Measurements from ENCODE around the gene FCRL6. TPM values are rescaled to one million over a fixed set of nuclear protein-coding genes. Genes with fewer than 3 reads are reported as not detected.
A peak's percentile ranks its signal among the peaks of the same experiment; 100 is the strongest.

FCRL6 gene
- total RNA-seq, 1 experiment from 2014 or later, result not detected

GRCh38 chr1:159835356-159835755, 33.2 kb downstream of the FCRL6 start:
- DNase-seq (ENCODE audit: low read depth), result no peak

GRCh38 chr1:159835862-159836525, 33.8 kb downstream of the FCRL6 start:
- DNase-seq (ENCODE audit: low read depth), result no peak

- DNase-seq (ENCODE audit: low read depth), result no peak
These were observed 36.6 kb downstream of the FCRL6 start for GRCh38 chr1:159838715-159839114.

DNA sequence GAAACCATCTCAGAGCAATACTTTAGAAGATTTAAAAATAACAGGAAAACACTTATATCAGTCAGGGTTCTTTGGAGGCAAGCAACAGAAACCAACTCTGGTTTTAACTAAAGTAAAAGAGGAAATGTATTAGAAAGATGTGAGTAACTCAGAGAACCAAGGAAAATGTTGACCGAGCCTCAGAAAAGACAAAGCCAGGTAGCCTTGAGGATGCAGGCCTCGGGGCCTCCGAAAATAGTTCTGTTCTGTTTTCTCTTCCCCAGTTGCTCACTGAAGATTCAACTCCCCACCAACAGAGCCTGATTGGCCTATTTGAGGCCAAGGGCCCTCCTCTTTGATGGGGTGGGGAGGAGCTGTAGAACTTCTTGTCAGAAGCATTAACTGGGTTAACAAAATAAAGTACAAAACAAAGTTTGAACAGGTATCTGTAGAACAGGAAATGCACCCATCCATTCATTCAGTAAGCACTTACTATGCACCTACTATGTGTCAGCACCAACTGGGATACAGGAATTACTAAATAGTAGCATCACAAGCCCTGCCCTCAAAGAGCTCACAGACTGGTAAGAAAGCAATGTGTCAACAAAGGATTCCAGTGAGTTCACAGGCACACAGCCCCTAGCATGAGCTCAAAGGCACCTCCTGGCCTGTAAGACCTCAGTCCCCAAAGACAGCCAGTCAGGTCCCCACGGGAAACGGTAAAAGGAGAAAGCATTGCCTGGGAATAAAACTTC, 37.1 kb downstream of the FCRL6 start:
- no peak for DNase-seq (ENCODE audit: low read depth)

DNA sequence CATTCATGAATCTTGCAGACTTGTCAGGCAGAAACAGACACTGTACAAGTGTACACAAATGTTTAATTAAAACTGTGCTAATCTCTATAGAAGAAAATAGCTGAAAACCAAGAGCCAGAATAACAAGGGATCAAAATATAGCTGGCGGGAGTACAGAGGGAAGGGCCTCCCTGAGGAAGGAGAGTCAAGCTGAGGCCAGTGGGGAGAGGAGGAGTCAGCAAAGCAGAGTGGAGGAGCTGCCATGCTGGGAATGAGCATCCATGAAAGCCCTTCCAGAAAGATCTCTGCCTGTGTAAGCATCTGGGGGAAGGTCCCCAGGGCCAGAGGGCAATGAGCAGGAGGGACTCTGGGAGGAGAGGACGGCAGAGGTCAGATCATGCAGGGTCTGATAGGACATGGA, 39.6 kb downstream of the FCRL6 start:
- no peak for DNase-seq (ENCODE audit: low read depth)

- peak; percentile 40 for DNase-seq (ENCODE audit: low read depth)
These were observed 41.3 kb downstream of the FCRL6 start for GRCh38 chr1:159843459-159843858.

- DNase-seq (ENCODE audit: low read depth), result peak; percentile 53
These were observed 43.8 kb downstream of the FCRL6 start for GRCh38 chr1:159845751-159846629.

DNA sequence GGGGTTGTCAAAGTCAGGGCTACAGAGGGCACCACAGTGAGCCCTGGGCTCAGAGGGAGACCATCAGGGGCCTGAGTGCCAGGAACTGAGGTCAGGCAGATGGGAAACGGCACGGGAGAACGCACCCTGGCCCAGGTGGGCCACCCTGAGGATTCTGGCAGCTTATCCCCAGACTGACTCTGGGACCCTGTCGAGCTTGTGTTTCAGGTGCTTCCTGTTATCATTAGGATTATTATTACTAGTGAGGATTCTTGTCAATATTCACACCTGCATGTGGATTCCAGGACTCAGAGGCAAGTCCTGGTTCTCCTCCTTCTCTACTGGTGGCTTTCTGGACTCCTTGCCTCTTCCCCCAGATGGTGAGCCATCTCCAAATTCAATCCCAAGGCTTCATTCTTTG, 45.1 kb downstream of the FCRL6 start:
- DNase-seq (ENCODE audit: low read depth), result no peak

GRCh38 chr1:159848326-159848725, 46.2 kb downstream of the FCRL6 start:
- no peak for DNase-seq (ENCODE audit: low read depth)

DNA sequence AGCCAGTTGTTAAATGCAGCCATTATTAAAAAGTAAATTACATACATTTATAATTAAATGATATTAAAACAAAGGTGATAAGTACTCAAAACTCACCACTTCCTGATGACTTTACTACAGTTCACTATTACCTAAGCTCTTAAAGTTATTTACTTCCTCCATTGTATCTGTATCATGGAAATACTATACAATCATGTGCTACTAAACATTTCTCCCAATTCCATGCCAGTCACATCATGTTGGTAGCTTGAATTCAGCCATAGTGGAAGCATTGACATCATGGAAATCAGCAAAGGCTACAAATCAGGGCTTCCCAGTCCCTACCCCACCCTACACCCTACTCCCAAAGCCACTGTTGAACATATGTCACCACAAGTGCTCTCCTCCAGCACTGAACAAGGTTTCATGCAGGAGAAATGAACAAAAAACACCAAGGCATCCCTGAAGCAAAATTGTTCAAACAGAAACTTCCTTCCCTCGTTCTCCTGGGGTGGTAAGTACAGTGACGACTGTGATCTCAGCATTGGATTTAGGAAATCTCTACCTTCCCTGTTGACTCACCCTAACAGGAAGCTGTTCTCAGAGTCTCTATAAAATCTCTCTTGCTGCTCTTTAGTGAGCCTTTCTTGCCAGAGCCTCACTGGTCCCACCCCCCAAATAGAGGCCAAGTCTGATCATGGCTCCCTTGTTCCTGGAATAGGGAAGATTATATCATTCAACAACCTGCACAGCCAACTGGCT, 47.6 kb downstream of the FCRL6 start:
- peak; percentile 77 for DNase-seq (ENCODE audit: low read depth)

DNA sequence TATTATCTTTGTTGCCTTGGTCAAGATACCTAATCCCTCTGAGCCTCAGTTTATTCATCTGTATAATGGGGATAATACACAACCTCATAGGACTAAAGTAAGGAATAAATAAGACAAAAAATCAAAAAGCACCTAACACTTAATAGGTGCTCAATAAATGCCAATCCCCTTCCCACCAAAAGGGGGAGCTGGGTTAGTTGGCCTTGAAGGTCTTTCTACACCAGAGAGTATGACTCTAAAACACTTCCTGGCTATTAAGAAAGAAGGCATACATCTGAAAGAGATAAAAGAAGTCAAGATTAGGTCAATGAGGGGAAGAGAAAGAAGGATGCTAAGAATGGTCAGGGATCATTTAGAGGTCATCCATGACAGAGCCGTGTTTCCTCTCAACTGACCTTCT, 49.2 kb downstream of the FCRL6 start:
- no peak for DNase-seq (ENCODE audit: low read depth)

DNA sequence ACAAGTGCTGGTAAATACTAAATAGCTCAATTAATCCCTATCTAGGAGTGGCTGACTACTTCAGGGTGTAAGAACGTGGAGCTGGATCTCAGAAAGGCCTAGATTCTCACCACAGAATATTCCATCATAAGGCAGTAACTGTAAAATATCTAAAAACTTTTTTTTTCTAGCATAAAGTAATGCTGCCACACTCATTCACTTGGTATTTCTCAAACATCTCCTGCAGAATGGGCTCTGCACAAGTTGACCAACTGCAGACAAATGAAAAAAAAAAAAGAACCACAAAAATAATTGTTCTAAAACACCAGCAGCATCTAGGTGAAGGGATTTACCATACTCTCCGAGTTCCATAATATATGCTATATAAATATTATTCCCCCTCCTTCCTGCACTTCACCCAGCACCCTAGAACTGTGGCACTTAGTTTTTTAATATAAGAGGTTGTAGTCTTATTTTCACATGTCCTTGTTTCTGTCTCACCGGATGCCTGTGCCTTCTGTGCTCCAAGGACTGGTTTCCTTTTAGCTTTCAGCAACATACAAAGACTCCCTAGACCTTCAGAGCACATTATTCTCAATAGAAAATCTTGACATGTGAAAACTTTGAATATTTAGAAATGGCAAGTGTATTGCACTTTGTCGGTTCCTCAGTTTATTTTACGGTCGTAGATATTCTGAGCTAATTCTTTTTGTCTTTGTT, 51.4 kb downstream of the FCRL6 start:
- peak; percentile 36 for DNase-seq (ENCODE audit: low read depth)

- peak; percentile 76 for DNase-seq (ENCODE audit: low read depth)
These were observed 52.0 kb downstream of the FCRL6 start for GRCh38 chr1:159854116-159854692.

- peak; percentile 84 for DNase-seq (ENCODE audit: low read depth)
These were observed 52.6 kb downstream of the FCRL6 start for GRCh38 chr1:159854693-159855192.

DNA sequence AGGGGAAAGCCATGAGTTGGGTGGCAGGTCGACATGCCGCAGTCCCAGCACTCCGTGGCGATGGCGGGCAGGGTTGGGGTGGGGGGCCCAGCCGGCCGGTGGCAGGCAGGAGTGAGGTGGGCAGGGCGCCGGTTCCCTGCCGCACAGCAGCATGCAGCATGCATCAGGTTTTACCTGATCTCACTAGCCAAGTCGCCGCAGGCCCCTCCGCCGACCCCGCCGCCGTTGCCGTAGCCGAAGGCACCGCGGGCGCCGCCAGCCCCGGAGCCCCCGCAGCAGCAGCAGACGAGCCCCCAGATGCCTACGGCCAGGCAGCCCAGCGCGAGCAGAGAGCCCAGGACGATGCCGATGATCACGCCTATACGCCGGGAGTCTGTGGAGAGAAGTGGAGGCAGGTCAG, 53.5 kb downstream of the FCRL6 start:
- DNase-seq (ENCODE audit: low read depth), result no peak

- DNase-seq (ENCODE audit: low read depth), result no peak
These were observed 54.4 kb downstream of the FCRL6 start for GRCh38 chr1:159856576-159856975.

DNA sequence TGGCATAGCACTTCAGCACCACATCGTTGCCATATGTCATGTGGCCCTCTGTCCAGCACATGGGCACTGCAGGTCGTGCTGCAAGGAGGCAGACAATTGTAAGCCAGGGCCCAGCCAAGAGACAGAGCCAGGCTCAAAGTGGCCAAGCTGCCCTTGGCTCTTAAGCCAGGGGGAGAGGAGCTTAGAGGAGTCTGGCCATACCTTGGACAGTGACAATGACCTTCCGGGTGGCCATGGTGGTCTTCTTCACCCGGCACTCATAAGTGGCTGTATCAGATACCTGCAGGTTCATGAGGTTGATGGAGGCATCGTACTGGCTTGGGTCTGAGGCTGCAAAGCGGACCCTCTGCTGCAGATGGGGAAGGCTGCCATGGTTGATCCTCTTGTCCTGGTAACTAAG, 55.7 kb downstream of the FCRL6 start:
- no peak for DNase-seq (ENCODE audit: low read depth)

DNA sequence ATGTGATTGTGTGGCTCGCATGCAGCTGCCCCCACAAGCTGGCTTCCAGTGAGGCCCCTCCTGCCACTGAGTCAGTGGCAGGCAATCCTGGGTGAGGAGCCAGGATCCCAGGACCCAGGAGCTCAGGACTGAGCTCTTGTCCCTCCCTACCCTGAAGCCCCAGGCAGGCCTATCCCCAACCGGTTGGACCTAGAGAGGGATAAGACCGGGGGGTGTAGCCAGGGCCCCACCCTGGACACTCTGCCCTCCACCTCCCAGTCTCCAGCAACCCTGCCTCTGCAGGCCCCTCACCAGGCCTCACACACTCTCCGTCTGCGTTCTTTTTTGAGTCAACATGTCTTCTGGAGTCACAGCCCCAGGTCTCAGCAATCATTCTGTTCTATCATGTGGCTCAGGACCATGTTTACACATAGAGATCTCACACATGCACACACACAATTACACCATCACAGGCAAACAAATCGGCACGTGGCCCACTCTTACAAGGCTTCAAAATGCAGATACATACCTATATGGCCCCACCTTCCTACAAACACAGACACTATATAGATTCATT, 57.7 kb downstream of the FCRL6 start:
- no peak for DNase-seq (ENCODE audit: low read depth)

GRCh38 chr1:159860456-159860855, 58.3 kb downstream of the FCRL6 start:
- no peak for DNase-seq (ENCODE audit: low read depth)

DNA sequence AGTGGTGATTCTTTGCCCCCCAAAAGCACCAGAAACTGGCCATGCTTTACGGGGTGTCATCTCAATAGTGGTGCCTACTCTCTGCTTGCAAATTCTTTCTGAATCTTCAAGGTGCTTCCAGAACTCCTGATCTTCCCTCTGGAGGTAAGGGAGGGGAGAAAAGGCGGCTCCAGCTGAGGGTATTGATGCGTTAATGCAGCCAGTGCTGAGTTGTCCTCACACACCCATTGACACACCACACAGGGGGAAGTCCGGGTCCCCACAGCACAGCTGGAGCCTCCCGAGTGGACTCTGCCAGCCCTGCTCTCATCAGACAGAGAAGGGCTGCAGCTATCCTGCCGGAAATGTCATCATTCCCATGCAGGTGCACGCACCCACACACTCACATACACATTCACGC, 59.1 kb downstream of the FCRL6 start:
- no peak for DNase-seq (ENCODE audit: low read depth)
